ENCODE results near the gene TIAL1.
"Not testable (repeated sequence)": the region's sequence is repeated elsewhere in the genome, so short reads cannot be mapped to it uniquely, and the experiment has no call there.

TIAL1 gene

DNA sequence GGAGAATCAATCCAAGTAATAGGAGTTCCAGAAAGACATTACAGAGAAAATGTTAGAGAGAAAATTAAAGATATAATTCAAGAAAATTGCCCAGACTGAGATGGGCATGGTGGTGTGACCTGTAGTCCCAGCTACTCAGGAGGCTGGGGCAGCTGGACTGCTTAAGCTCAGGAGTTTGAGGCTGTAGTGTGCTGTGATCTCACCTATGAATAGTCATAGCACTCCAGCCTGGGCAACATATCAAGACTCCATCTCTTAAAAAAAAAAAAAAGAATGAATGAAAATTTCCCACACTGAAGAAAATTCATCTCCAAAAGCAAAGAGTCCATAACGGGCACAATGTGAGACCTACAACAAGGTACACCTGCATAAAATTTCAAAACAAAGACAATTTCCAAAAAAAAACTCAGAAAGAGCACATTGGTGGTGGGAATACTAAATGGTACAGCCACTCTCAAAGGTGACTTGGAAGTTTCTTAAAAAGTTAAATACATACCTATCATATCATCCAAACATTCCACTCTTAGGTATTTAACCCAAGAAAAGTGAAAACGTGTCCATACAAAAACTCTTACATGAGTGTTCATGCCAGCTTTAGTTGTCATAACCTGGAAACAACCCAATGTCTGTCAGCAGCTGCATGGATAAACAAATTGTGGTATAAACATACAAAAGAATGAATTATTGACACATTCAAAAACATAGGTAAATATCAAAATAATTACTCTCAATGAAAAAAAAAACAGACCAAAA, 47.3 kb downstream of the TIAL1 start:
- no peak for DNase-seq (ENCODE audit: low read depth, low spot score)

DNA sequence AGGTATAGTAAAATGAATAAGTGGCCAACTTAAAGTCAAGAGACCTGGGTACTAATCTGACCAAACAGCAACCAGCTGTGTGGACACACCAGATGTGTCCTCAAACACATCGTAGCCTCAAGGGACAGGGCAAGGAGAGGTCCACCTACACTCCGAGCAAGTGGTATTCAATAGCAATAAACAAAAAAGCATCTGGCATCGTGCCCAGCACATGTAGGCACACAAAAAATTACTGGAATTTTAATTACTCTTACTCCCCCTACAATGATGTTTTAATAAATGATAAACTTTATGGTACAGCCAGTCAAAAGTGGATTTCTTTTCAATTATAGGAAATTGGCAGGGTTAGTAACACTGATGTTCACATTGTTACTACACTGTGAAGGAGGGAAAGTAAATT, 50.8 kb downstream of the TIAL1 start:
- no peak for DNase-seq (ENCODE audit: low read depth, low spot score)

DNA sequence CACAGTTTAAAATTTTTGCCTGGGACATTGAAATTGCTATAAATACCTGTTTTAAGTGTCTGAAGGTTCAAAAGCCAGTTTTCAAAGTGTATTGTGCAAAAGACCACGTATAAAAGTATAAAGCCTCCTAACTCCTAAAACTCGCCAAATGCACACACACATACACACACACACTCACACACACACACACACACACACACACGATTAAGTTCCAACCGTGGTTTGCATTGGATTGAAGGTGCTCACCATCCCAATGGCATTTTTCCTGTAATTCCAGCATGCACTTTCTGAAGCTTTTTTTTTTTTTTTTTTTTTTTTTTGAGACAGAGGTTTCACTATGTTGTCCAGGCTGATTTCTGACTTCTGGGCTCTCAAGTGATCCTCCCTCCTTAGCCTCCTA, 51.5 kb downstream of the TIAL1 start:
- DNase-seq (ENCODE audit: low read depth, low spot score) = no peak

- no peak for DNase-seq (ENCODE audit: low read depth, low spot score)
These were observed 52.7 kb downstream of the TIAL1 start for GRCh38 chr10:119543814-119544642.

DNA sequence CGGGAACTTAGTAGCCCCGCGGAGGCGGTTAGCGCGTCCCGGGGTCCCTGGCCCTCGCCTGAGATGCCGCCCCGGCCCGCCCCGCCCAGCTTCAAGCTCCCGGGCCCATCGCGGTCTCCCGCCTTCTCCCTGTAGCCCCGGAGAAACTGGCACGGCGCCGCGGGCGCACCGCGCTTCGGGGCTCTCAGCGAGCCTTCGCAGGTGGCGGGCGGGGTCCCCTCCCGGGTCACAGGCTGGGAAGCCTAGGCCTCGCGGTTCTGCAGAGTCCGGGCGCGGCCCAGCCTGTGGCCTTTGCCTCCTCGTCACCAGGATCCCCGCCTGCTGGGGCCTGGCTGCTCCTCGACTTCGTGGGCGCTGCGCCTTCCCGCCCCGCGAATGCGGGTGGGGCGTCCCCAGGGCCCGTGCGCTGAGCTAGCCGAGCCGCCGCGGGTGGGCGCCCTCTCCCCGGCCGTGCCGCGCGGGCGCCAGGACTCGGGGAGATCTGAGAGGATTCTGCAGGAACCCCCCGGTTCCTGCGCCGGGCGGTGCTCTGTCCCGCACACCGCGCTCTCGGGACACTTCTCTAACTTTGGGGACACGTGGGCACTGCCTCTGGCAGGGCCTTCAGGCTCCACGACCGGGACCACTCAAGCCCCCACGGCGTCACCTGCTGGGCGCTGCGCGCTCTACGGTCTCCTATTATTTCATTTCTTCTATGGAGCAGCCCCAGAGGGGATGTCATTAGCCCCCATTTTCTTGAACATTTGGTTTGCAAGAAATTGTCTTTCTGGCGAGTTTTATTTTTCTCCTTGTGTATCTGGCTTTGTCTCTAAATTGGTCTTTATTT, 53.6 kb downstream of the TIAL1 start:
- no peak for DNase-seq (ENCODE audit: low read depth, low spot score)

DNA sequence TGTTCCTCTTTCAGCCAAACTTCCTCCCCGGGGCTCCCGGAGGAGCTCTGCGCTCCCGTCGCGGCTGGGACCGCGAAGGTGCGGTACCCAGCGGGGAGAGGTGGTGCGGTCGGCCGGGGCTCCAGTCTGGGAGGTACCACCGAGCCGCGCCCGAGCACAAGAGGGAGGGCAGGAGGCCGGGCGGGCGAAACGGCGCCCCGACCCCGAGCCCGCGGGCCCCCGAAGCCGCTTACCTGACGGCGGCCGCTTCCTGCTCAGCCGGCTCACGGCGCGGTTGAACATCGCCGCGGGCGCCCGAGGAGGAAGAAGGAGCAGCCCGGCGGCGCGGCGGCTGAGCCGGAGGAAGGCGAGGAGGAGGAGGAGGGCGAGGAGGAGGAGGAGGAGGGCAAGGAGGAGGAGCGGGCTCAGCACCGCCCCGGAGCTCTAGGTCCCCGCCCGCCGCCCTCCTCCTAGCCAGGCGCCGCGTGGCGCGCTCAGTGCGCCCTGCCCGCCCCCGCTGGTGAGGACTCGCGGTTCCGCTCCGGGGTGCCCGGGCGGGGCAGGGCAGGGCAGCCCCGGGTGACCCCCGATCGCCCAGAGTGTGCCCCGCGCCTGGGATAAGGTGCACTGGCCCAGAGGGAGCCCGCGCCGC, 54.3 kb downstream of the TIAL1 start, which contains the start of gene RGS10:
Gene RGS10 (minus strand): TSS at position 363 of the 631 bp plus-strand sequence. CDS start 81 bp downstream, at position 282.
- DNase-seq (ENCODE audit: low read depth, low spot score) = no peak

DNA sequence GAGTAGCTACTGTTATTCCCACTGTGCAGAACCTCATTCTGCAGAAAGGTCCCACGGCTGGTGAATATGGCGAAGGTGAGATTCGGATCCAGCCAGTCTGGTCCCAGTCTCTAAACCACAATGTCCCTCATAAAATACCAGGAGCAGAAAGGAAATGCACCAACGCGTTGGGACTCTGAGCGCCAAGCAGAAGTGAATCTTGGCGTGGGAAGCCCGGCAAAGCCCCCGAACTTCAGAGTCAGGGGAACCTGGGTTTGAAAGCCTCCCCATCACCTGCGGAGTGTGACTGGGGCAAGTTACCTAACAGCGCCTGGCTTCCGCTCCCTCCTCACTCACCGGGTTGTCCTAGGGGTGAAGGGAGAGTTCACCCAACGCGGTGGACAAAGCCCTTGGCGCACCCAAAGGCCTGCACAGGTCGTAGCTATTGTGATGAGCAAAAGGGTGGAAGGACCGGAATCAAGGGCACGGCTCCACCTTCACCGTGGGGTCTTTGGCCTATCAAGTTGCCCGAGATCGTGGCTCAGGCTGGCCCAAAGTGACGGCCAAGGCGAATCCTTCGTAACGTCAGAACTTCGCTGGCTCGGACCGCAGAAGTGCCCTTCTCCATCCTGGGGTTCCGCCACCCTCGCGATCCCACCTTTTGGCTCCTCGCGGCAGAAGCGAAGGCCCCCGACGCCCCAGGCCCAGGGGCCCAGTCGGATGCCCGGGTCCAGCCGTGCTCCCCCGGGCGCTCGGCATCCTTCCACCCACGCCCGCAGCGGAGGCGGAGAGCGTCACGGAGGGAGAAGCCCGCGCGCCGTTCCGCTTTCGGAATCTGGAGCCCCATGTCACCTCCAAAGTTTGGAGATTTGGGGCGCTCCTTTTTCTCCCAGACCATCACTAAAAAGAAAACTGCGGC, 55.1 kb downstream of the TIAL1 start:
- DNase-seq (ENCODE audit: low read depth, low spot score) = no peak

DNA sequence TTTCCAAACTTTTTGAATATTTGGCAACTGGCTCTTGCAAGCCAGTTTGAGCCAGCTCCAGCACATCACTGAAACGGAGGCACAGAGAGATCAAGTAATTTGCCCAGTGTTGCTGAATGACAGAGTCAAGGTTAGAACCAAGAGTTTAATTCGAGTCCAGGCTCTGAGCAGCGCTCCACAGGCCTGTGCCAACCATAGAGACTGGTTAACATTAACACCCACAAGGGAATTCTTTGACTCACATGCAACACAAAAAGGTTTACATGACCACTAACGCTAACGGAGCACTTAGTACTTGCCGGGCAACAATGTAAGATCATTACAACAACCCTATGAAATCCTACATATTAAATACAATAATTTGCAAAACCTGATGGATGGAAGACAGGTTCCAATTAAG, 55.7 kb downstream of the TIAL1 start:
- no peak for DNase-seq (ENCODE audit: low read depth, low spot score)

DNA sequence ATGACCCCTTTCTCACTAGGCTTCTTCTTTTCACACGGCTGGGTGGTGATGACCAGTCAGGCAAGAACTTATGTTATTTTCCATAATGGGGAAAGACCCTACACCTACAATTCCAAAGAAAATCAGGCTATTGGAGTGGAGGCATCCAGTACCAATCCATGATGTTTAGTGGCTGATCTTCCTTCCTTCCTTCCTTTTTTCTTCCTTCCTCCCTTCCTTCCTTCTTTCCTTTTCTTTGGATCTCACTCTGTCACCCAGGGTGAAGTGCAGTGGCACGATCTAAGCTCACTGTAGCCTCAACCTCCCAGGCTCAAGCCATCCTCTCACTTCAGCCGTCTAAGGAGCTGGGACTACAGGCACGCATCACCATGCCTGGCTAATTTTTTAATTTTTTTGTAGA, 56.7 kb downstream of the TIAL1 start:
- no peak for DNase-seq (ENCODE audit: low read depth, low spot score)

- no peak for DNase-seq (ENCODE audit: low read depth, low spot score)
These were observed 57.4 kb downstream of the TIAL1 start for GRCh38 chr10:119539359-119539825.

DNA sequence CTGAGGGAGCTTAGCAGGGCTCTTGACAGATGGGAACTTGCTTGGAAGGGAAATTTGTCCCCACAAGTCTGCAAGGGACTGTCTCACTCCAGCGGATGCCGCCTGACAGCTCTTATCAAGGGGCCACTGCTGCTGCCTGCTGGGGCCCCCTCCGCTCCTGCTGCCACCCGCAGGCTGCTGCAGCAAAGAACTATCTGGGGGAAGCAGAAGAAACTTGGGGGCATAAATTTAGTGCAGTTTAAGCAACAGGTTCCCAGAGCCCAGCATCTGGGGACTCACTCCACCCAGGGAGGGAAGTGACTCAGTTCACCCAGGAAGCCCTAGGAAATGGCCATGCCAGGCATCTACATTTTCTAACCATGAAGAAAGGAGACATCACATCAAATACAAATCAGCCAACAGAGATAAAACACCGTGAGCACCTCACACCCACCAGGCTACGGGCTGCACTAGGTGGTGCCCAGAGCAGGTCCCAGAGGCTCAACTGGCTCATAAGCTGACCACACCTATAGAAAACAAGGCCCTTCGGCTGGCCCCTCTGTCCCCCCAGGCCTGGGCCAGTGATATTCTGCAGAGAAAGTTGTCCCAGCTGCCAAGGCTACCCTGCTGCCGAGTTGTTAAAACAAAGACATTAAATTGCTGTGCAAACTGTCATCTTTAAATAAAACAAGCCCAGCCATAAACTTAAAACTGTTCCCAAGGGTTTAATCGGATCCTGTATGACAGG, 58.0 kb downstream of the TIAL1 start:
- DNase-seq (ENCODE audit: low read depth, low spot score) = no peak

DNA sequence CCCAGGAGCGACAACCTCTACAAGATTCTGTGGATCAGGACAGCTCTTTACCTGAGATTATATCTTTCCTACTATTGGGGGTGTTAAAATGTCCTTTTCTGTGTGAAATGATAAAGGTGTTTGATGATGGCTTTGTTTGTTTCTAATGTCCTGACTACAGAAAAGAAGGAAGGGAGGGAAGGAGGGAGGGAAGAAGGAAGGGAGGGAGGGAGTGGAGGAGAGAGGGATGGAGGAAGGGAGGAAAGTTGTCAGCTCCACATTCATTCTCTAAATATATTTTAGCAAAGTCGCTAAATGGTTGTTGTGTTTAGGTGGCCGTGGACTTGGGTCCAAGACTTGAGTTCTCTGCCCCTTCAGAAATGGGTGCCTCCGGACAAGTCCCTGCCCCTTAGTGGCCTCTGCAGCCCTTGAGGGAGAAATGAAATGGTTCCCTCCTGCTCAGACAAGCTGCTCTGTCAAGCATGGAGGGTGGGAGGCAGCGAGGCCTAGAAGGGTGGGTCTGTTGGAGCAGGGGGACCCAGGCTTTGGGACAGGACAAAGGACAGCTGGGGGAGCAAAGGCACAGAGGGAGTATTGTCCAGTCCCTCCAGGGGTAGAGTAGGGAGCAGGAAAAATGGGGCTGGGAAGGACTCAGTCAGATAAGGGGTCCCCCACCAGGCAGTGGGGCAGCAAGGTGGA, 58.7 kb downstream of the TIAL1 start:
- DNase-seq (ENCODE audit: low read depth, low spot score) = no peak

- DNase-seq (ENCODE audit: low read depth, low spot score) = no peak
These were observed 60.2 kb downstream of the TIAL1 start for GRCh38 chr10:119536508-119537025.

- DNase-seq (ENCODE audit: low read depth, low spot score) = no peak
These were observed 60.8 kb downstream of the TIAL1 start for GRCh38 chr10:119535837-119536507.

GRCh38 chr10:119535305-119535704, 61.5 kb downstream of the TIAL1 start:
- no peak for DNase-seq (ENCODE audit: low read depth, low spot score)

- no peak for DNase-seq (ENCODE audit: low read depth, low spot score)
These were observed 63.3 kb downstream of the TIAL1 start for GRCh38 chr10:119533473-119533872.

- not testable (repeated sequence) for DNase-seq (ENCODE audit: low read depth, low spot score)
These were observed 64.0 kb downstream of the TIAL1 start for GRCh38 chr10:119532791-119533190.

DNA sequence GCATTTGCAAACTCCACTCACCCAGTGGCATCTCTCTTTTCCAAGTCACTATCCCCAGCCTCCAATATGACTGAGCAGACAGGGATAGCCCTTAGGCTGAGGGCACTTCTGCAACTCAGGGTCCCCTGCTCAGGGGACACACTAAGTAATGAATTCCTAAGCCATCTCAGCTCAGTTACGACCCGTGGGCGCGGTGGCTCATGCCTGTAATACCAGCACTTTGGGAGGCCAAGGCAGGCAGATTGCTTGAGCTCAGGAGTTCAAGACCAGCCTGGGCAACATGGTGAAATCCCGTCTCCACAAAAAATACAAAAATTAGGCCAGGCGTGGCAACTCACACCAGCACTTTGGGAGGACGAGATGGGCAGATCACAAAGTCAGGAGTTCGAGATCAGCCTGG, 64.5 kb downstream of the TIAL1 start:
- not testable (repeated sequence) for DNase-seq (ENCODE audit: low read depth, low spot score)
